K562 (cell line): ENCODE measurements around the gene ANKRD49. TPM values are rescaled to one million over a fixed set of nuclear protein-coding genes. Genes with fewer than 3 reads are reported as not detected.

Experiments used
- MAFK ChIP-seq: IDR thresholded peaks from 2 replicates; pipeline ENCODE4 v1.6.1; 2011; ENCODE audit warnings: low read length, improper control_type of control experiment
- polyA plus RNA-seq, 8 experiments: library from polyadenylated mRNA; depleted of rRNA in 4 of 8; stranded (reverse) in 5 of 8; unstranded in 3 of 8; fragments of >200 nt; fragmentation: Nextera tagmentation in 2 of 8; fragmentation: Illumina TruSeq in 1 of 8; extraction: Ambion mirVana in 2 of 8; extraction: Trizol in 1 of 8; gene quantifications; 2 replicates each; pipeline versions ENCODE4 v1.2.1 to v1.2.3, GENCODE V29; 2011 to 2014; ENCODE audit warnings: inconsistent platforms in 1 of 8, missing spikeins in 1 of 8
- total RNA-seq, 7 experiments: library from RNA; depleted of rRNA in 6 of 7; stranded (reverse); fragments of >200 nt in 6 of 7; fragmentation: Illumina TruSeq in 2 of 7; extraction: Trizol in 2 of 7; gene quantifications; 2 replicates each; pipeline versions ENCODE4 v1.2.1 to v1.2.3, GENCODE V29; 2011 to 2021; ENCODE audit warnings: low replicate concordance in 1 of 7
- TF ChIP-seq, protein P1 (sequence below): fragments of 450-650 bp; IDR thresholded peaks from 2 replicates; pipeline ENCODE4 v1.6.1; 2016; ENCODE audit warnings: mild to moderate bottlenecking, moderate library complexity
- TF ChIP-seq, protein P2 (sequence below): fragments of 250-450 bp; sonication (Bioruptor Pico); IDR thresholded peaks from 2 replicates; pipeline ENCODE4 v1.8.0; 2021; ENCODE audit warnings: borderline replicate concordance, mild to moderate bottlenecking, moderate library complexity; ENCODE audit not compliant: poor library complexity, severe bottlenecking

The ANKRD49 gene
- total and polyA plus RNA-seq, 9 of the 15 experiments (the other 6 are each of a cell fraction or from before 2014, with no cell fraction given) = 13.4 to 43.5 (median 30.6) TPM

DNA sequence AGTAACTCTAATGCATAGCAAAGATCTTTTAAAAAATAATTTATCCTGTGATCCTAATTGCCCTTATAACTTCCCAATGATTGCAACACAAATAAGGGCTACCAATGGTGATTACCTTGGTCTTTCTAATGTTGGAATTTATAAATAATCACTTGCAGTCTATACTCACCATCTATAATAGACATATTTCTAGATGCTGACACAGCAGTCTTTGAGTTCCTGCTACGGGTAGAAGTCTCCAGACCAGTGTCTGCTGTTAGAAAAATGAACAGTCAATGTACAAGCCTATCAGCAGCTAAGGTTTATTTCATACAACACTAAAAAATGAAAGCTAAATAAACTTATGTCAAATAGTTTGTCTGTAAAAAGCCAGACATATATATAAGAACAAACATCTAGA is 48.1 kb upstream of the ANKRD49 start (continued):
- TF ChIP-seq, protein P1, sequence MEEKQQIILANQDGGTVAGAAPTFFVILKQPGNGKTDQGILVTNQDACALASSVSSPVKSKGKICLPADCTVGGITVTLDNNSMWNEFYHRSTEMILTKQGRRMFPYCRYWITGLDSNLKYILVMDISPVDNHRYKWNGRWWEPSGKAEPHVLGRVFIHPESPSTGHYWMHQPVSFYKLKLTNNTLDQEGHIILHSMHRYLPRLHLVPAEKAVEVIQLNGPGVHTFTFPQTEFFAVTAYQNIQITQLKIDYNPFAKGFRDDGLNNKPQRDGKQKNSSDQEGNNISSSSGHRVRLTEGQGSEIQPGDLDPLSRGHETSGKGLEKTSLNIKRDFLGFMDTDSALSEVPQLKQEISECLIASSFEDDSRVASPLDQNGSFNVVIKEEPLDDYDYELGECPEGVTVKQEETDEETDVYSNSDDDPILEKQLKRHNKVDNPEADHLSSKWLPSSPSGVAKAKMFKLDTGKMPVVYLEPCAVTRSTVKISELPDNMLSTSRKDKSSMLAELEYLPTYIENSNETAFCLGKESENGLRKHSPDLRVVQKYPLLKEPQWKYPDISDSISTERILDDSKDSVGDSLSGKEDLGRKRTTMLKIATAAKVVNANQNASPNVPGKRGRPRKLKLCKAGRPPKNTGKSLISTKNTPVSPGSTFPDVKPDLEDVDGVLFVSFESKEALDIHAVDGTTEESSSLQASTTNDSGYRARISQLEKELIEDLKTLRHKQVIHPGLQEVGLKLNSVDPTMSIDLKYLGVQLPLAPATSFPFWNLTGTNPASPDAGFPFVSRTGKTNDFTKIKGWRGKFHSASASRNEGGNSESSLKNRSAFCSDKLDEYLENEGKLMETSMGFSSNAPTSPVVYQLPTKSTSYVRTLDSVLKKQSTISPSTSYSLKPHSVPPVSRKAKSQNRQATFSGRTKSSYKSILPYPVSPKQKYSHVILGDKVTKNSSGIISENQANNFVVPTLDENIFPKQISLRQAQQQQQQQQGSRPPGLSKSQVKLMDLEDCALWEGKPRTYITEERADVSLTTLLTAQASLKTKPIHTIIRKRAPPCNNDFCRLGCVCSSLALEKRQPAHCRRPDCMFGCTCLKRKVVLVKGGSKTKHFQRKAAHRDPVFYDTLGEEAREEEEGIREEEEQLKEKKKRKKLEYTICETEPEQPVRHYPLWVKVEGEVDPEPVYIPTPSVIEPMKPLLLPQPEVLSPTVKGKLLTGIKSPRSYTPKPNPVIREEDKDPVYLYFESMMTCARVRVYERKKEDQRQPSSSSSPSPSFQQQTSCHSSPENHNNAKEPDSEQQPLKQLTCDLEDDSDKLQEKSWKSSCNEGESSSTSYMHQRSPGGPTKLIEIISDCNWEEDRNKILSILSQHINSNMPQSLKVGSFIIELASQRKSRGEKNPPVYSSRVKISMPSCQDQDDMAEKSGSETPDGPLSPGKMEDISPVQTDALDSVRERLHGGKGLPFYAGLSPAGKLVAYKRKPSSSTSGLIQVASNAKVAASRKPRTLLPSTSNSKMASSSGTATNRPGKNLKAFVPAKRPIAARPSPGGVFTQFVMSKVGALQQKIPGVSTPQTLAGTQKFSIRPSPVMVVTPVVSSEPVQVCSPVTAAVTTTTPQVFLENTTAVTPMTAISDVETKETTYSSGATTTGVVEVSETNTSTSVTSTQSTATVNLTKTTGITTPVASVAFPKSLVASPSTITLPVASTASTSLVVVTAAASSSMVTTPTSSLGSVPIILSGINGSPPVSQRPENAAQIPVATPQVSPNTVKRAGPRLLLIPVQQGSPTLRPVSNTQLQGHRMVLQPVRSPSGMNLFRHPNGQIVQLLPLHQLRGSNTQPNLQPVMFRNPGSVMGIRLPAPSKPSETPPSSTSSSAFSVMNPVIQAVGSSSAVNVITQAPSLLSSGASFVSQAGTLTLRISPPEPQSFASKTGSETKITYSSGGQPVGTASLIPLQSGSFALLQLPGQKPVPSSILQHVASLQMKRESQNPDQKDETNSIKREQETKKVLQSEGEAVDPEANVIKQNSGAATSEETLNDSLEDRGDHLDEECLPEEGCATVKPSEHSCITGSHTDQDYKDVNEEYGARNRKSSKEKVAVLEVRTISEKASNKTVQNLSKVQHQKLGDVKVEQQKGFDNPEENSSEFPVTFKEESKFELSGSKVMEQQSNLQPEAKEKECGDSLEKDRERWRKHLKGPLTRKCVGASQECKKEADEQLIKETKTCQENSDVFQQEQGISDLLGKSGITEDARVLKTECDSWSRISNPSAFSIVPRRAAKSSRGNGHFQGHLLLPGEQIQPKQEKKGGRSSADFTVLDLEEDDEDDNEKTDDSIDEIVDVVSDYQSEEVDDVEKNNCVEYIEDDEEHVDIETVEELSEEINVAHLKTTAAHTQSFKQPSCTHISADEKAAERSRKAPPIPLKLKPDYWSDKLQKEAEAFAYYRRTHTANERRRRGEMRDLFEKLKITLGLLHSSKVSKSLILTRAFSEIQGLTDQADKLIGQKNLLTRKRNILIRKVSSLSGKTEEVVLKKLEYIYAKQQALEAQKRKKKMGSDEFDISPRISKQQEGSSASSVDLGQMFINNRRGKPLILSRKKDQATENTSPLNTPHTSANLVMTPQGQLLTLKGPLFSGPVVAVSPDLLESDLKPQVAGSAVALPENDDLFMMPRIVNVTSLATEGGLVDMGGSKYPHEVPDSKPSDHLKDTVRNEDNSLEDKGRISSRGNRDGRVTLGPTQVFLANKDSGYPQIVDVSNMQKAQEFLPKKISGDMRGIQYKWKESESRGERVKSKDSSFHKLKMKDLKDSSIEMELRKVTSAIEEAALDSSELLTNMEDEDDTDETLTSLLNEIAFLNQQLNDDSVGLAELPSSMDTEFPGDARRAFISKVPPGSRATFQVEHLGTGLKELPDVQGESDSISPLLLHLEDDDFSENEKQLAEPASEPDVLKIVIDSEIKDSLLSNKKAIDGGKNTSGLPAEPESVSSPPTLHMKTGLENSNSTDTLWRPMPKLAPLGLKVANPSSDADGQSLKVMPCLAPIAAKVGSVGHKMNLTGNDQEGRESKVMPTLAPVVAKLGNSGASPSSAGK = no peak
- peak; percentile 80 for TF ChIP-seq MAFK
- TF ChIP-seq, protein P2, sequence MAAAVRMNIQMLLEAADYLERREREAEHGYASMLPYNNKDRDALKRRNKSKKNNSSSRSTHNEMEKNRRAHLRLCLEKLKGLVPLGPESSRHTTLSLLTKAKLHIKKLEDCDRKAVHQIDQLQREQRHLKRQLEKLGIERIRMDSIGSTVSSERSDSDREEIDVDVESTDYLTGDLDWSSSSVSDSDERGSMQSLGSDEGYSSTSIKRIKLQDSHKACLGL (CRISPR knock-in tag) = no peak
